Tibial nerve (tissue), 4 donors: ENCODE data around the gene RLBP1. TPM values are rescaled to one million over a fixed set of nuclear protein-coding genes. Genes with fewer than 3 reads are reported as not detected.

Source experiments
- DNase-seq, 2 donors: peaks; one replicate each; pipeline ENCODE4 v3.0.0-alpha.2; 2019; ENCODE audit warnings: low spot score in 2 of 2
- H3K27ac ChIP-seq, 4 donors: fragments of 200-600 bp; sonication (generic) in 3 of 4; one replicate each; pipeline ENCODE4 v1.5.1; 2017 to 2019; ENCODE audit warnings: mild to moderate bottlenecking in 1 of 4
- H3K27me3 ChIP-seq, 2 donors: fragments of 200-600 bp; sonication (generic) in 1 of 2; one replicate each; pipeline versions ENCODE4 v1.5.1 to v1.6.0; 2017 to 2019
- H3K36me3 ChIP-seq, 3 donors: fragments of 200-600 bp; sonication (generic); one replicate each; pipeline ENCODE4 v1.5.1; 2018 to 2019
- H3K4me1 ChIP-seq, 4 donors: fragments of 200-600 bp; sonication (generic) in 3 of 4; one replicate each; pipeline ENCODE4 v1.5.1; 2017 to 2019
- H3K4me3 ChIP-seq, 4 donors: fragments of 200-600 bp; sonication (generic) in 3 of 4; one replicate each; pipeline ENCODE4 v1.5.1; 2017 to 2019; ENCODE audit warnings: mild to moderate bottlenecking in 1 of 4, moderate library complexity in 1 of 4
- H3K9me3 ChIP-seq, 4 donors: fragments of 200-600 bp; sonication (generic) in 3 of 4; one replicate each; pipeline ENCODE4 v1.5.1; 2017 to 2019
- CTCF ChIP-seq, 5 experiments: fragments of 200-600 bp in 3 of 5; fragments of 450-650 bp in 2 of 5; sonication (generic) in 3 of 5; IDR thresholded peaks; one replicate each; pipeline ENCODE4 v1.5.1; 2016 to 2019; ENCODE audit warnings: antibody characterized with exemption in 5 of 5, mild to moderate bottlenecking in 3 of 5, moderate library complexity in 2 of 5
- EP300 ChIP-seq, 2 donors: sonication (generic); formaldehyde crosslinking; IDR thresholded peaks; one replicate each; pipeline ENCODE4 v1.6.1; 2017; ENCODE audit warnings: antibody characterized with exemption in 2 of 2, mild to moderate bottlenecking in 1 of 2
- POLR2A ChIP-seq, 2 donors: fragments of 450-650 bp; IDR thresholded peaks; one replicate each; pipeline ENCODE4 v1.6.1; 2017; ENCODE audit warnings: antibody characterized with exemption in 2 of 2, mild to moderate bottlenecking in 2 of 2, moderate library complexity in 2 of 2
- WGBS, 2 donors: methylation state at CpG; one replicate each; pipeline ENCODE4 v1.1.5; 2018; 5-methylcytosine and 5-hydroxymethylcytosine counted together
- total RNA-seq, 4 donors: library from RNA; depleted of rRNA; stranded (reverse); fragments of >200 nt; gene quantifications; one replicate each; pipeline ENCODE4 v1.1.0, GENCODE V29; 2016

Gene RLBP1
- total RNA-seq, 4 donors from 2014 or later = not detected

GRCh38 chr15:89192136-89192535 is 29.2 kb downstream of the RLBP1 start:
- no peak for DNase-seq
- WGBS, 2 donors = 55 to 66% methylated on average over 2 of the region's 2 CpGs
- H3K36me3 ChIP-seq = peaks cover 6 to 84% (median 16%) of the 10 kb centered on the region in 3 donors

GRCh38 chr15:89187986-89188514 is 33.3 kb downstream of the RLBP1 start:
- H3K27ac ChIP-seq = no peak overlapping the region
- H3K27me3 ChIP-seq = no peaks in the 10 kb centered on the region
- no peak for TF ChIP-seq POLR2A (IDR thresholded peaks at IDR 0.05)
- TF ChIP-seq CTCF (IDR thresholded peaks at IDR 0.05) = no peak
- DNase-seq = no peak
- H3K4me1 ChIP-seq = peaks cover 0 to 13% (median 0%) of the 10 kb centered on the region in 4 donors
- H3K36me3 ChIP-seq = peaks cover 0 to 86% (median 10%) of the 10 kb centered on the region in 3 donors
- no peak overlapping the region for H3K4me3 ChIP-seq
- H3K9me3 ChIP-seq = no peaks in the 10 kb centered on the region
- 90 to 94% methylated on average over 8 of the region's 8 CpGs for WGBS, 2 donors

More at GRCh38 chr15:89192136-89192535, 29.2 kb downstream of the RLBP1 start:
- no peaks in the 10 kb centered on the region for H3K9me3 ChIP-seq
- H3K27ac ChIP-seq = no peak overlapping the region
- TF ChIP-seq POLR2A (IDR thresholded peaks at IDR 0.05) = no peak
- no peak for TF ChIP-seq EP300 (IDR thresholded peaks at IDR 0.05)
- no peak for TF ChIP-seq CTCF (IDR thresholded peaks at IDR 0.05)
- H3K27me3 ChIP-seq = no peaks in the 10 kb centered on the region
- peaks cover 0 to 17% (median 5%) of the 10 kb centered on the region in 4 donors for H3K4me1 ChIP-seq
- H3K4me3 ChIP-seq = no peak overlapping the region

- DNase-seq = no peak
- no peak for TF ChIP-seq CTCF (IDR thresholded peaks at IDR 0.05)
- TF ChIP-seq EP300 (IDR thresholded peaks at IDR 0.05) = no peak
- TF ChIP-seq POLR2A (IDR thresholded peaks at IDR 0.05) = no peak
- WGBS, 2 donors = 53 to 64% methylated on average over 9 of the region's 9 CpGs
- Histone ChIP-seq H3K27me3 (no peaks in the 10 kb centered on the region), H3K36me3 (peaks cover 0 to 80% (median 7%) of the 10 kb centered on the region in 3 donors), H3K4me1 (peaks cover 0 to 13% (median 0%) of the 10 kb centered on the region in 4 donors), H3K27ac (no peak overlapping the region), H3K9me3 (no peaks in the 10 kb centered on the region), H3K4me3 (no peak overlapping the region)
Measured at GRCh38 chr15:89187301-89187985, 33.9 kb downstream of the RLBP1 start.

- Histone ChIP-seq H3K27me3 (no peaks in the 10 kb centered on the region), H3K27ac (no peak overlapping the region)
Measured at GRCh38 chr15:89186803-89187202, 34.6 kb downstream of the RLBP1 start.

More at GRCh38 chr15:89186803-89187202, 34.6 kb downstream of the RLBP1 start:
- Histone ChIP-seq H3K36me3 (peaks cover 0 to 74% (median 7%) of the 10 kb centered on the region in 3 donors), H3K4me3 (no peak overlapping the region), H3K9me3 (no peaks in the 10 kb centered on the region), H3K4me1 (peaks cover 0 to 14% (median 0%) of the 10 kb centered on the region in 4 donors)
- DNase-seq = no peak
- WGBS, 2 donors = 75 to 82% methylated on average over 6 of the region's 6 CpGs
- TF ChIP-seq EP300 (IDR thresholded peaks at IDR 0.05) (no peak), POLR2A (IDR thresholded peaks at IDR 0.05) (no peak), CTCF (IDR thresholded peaks at IDR 0.05) (no peak)
